ENCODE results near the gene SLC26A8. TPM values are rescaled to one million over a fixed set of nuclear protein-coding genes. Genes with fewer than 3 reads are reported as not detected.

Gene SLC26A8
- total and polyA plus RNA-seq, 9 donors = 0.07 to 0.17 (median 0.10) TPM; not detected in 4

DNA sequence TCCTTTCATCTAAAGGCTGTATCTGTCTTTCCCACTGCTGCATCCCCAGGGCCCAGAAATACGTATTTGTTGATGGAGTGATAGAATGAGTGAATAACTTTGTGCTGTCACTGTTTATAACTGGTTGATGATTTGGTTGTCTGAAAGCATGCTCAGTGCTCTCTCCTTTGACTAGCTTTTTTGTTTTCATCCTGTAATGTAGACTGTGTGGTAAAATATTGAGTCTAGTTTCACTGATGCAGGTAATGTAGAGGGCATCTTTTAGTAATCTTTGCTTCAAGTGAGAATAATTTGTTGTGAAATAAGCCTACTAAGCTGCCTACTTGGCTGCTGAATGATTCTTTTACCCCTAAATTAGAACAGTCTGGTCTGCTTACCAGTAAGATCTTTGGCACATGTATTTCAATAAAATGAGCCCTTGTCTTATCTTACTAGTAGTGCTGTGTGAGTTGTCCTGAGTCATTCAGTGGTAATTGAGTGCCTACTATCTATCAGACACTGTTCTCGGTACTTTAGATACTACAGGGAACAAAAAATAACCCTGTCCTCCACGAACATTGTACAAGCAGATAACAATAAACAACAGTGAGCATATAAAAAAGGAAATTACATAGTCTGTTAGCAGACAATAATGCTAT lies 43.1 kb upstream of the SLC26A8 start:
- no peak overlapping the region for H3K4me3 ChIP-seq
- TF ChIP-seq, protein P1, sequence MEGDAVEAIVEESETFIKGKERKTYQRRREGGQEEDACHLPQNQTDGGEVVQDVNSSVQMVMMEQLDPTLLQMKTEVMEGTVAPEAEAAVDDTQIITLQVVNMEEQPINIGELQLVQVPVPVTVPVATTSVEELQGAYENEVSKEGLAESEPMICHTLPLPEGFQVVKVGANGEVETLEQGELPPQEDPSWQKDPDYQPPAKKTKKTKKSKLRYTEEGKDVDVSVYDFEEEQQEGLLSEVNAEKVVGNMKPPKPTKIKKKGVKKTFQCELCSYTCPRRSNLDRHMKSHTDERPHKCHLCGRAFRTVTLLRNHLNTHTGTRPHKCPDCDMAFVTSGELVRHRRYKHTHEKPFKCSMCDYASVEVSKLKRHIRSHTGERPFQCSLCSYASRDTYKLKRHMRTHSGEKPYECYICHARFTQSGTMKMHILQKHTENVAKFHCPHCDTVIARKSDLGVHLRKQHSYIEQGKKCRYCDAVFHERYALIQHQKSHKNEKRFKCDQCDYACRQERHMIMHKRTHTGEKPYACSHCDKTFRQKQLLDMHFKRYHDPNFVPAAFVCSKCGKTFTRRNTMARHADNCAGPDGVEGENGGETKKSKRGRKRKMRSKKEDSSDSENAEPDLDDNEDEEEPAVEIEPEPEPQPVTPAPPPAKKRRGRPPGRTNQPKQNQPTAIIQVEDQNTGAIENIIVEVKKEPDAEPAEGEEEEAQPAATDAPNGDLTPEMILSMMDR (IDR thresholded peaks at IDR 0.05) = no peak
- TF ChIP-seq EP300 (IDR thresholded peaks at IDR 0.05) (no peak), POLR2A (IDR thresholded peaks at IDR 0.05) (no peak)
- intact Hi-C loops (cut with DNase I) = no loop called here
- H3K36me3 ChIP-seq = no peaks in the 10 kb centered on the region
- H3K27me3 ChIP-seq = no peaks in the 10 kb centered on the region
- 45 to 58% (median 55%) methylated on average over 3 of the region's 3 CpGs for WGBS, 3 donors
- H3K9me3 ChIP-seq = no peaks in the 10 kb centered on the region
- DNase-seq = no peak
- H3K27ac ChIP-seq = no peak overlapping the region
- peaks cover 7% of the 10 kb centered on the region for H3K4me1 ChIP-seq (ENCODE audit: insufficient read depth)

DNA sequence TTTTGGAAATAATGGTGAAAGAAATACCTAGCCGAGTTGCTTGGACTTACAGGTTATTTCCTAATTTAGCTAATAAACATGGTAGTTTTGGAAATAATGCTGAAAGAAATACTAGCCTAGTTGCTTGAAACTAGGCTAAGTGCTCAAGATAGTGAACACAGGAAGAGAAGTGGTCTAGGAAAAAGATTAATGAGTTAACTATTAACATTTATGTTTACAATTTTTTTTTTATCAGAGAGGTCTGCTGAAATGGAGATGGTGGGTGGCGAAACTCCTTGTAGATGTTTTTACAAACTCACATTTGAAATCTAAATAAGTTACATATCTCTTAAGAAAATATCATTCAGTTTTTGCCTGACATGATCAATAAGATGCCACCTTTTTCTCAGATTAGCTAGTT lies 42.4 kb upstream of the SLC26A8 start:
- no peak overlapping the region for H3K27ac ChIP-seq
- no peaks in the 10 kb centered on the region for H3K9me3 ChIP-seq
- DNase-seq = no peak
- H3K27me3 ChIP-seq = no peaks in the 10 kb centered on the region
- TF ChIP-seq EP300 (IDR thresholded peaks at IDR 0.05) (no peak), POLR2A (IDR thresholded peaks at IDR 0.05) (no peak)
- TF ChIP-seq, protein P1 (IDR thresholded peaks at IDR 0.05) = no peak
- 87 to 97% (median 91%) methylated on average over 2 of the region's 2 CpGs for WGBS, 3 donors
- no peaks in the 10 kb centered on the region for H3K36me3 ChIP-seq
- H3K4me1 ChIP-seq (ENCODE audit: insufficient read depth) = peaks cover 8% of the 10 kb centered on the region
- intact Hi-C loops (cut with DNase I) = no loop called here
- no peak overlapping the region for H3K4me3 ChIP-seq

DNA sequence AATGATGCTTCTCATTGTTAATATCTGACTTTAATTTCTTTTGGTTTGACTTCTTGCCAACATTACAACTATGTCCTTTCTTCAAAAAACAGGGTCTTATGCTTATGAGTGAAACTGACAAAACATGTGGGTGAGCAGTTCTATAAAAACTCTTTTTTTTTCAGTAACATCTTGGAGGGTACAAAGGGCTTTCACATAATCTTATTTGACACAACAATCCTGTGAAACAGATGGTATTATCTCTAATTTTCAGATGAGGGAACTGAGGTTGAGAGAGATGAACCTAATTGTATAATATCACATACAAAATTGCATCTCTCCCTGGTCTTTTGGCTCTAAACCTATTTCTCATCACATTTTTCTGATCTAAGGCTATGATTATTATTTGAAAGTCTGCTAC lies 41.5 kb upstream of the SLC26A8 start:
- Histone ChIP-seq H3K9me3 (no peaks in the 10 kb centered on the region), H3K4me3 (no peak overlapping the region), H3K27me3 (no peaks in the 10 kb centered on the region), H3K27ac (no peak overlapping the region), H3K36me3 (no peaks in the 10 kb centered on the region), H3K4me1 (ENCODE audit: insufficient read depth) (peaks cover 8% of the 10 kb centered on the region)
- DNase-seq = no peak
- intact Hi-C loops (cut with DNase I) = no loop called here
- TF ChIP-seq EP300 (IDR thresholded peaks at IDR 0.05) (no peak), POLR2A (IDR thresholded peaks at IDR 0.05) (no peak)
- TF ChIP-seq, protein P1 (IDR thresholded peaks at IDR 0.05) = no peak

DNA sequence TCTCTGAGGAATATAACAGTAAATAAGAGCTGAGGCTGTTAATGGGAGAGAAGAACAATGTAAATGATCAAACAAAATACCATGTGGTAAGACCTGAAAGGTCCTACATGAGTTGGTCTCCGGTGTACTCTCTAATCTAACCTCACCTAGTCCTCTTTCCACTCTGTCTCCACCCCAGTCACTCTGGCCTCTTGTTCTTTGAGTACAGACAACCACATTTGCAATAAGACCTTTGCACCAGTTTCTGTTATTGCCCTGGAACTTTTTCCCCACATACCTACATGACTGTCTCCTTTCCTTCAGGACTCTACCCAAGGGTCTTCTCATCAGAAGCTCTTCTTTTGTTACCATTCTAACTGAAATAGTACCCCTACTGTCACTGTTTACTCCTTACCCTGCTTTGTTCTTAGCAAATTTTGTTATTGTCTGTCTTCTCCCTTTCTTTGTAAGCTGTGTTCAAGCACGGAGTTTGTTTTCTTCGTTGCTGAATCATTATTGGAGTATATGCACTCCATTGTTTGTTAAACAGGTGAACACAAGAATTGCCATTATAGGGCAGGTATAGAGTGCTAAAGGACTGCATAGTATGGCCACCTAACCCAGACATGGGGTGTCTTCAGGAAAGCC lies 40.4 kb upstream of the SLC26A8 start:
- peaks cover 8% of the 10 kb centered on the region for H3K4me1 ChIP-seq (ENCODE audit: insufficient read depth)
- intact Hi-C loops (cut with DNase I) = no loop called here

More for the DNA sequence above, 40.4 kb upstream of the SLC26A8 start:
- 75 to 90% (median 87%) methylated on average over 3 of the region's 3 CpGs for WGBS, 3 donors
- no peak for DNase-seq
- Histone ChIP-seq H3K27ac (no peak overlapping the region), H3K4me3 (no peak overlapping the region), H3K27me3 (no peaks in the 10 kb centered on the region), H3K9me3 (no peaks in the 10 kb centered on the region), H3K36me3 (no peaks in the 10 kb centered on the region)
- TF ChIP-seq, protein P1 (IDR thresholded peaks at IDR 0.05) = no peak
- TF ChIP-seq POLR2A (IDR thresholded peaks at IDR 0.05) (no peak), EP300 (IDR thresholded peaks at IDR 0.05) (no peak)
